CD4-positive, alpha-beta T cell (primary cell): Measurements from ENCODE around the gene TMEM219. TPM values are rescaled to one million over a fixed set of nuclear protein-coding genes. Genes with fewer than 3 reads are reported as not detected.

Source experiments
- ATAC-seq: fragments of 200-7000 bp; cut with Tn5 transposase; one replicate; pipeline ENCODE4 v1.10.0; 2022; ENCODE audit warnings: mild to moderate bottlenecking; ENCODE audit not compliant: poor library complexity
- CTCF ChIA-PET: fragments of 350-600 bp; sonication (Branson Sonifier 250); formaldehyde crosslinking; loops from one replicate; lab custom pipeline; 2021; ENCODE audit warnings: antibody characterized with exemption, inconsistent platforms; lab: Charles Lee
- POLR2A ChIA-PET: fragments of 350-600 bp; sonication (Branson Sonifier 250); formaldehyde crosslinking; loops from one replicate; lab custom pipeline; 2021; ENCODE audit warnings: antibody characterized with exemption, inconsistent platforms; lab: Charles Lee
- DNase-seq, 14 experiments: peaks; one replicate each; pipeline ENCODE4 v3.0.0-alpha.2; 2013 to 2020; ENCODE audit warnings: mixed read lengths in 2 of 14
- H3K27ac ChIP-seq, 2 donors: one replicate each; pipeline versions ENCODE4 v1.5.1 to v1.7.0; 2013; ENCODE audit warnings: low read length in 2 of 2, low read depth in 1 of 2, mild to moderate bottlenecking in 1 of 2
- H3K27me3 ChIP-seq, 2 experiments: 1 replicate in 1 of 2; 2 replicates in 1 of 2; pipeline versions ENCODE4 v1.6.1 to v1.7.0; 2013; ENCODE audit warnings: low read length in 2 of 2, control low read depth in 1 of 2, mild to moderate bottlenecking in 1 of 2, moderate library complexity in 1 of 2; ENCODE audit not compliant: insufficient read depth in 2 of 2, control insufficient read depth in 1 of 2
- H3K36me3 ChIP-seq: one replicate; pipeline ENCODE4 v1.6.1; 2013; ENCODE audit warnings: low read length, control low read depth; ENCODE audit not compliant: insufficient read depth
- H3K4me1 ChIP-seq: one replicate; pipeline ENCODE4 v1.6.1; 2013; ENCODE audit warnings: low read length, control low read depth; ENCODE audit not compliant: insufficient read depth
- H3K4me3 ChIP-seq: one replicate; pipeline ENCODE4 v1.5.1; 2013; ENCODE audit warnings: mild to moderate bottlenecking, low read length, moderate library complexity
- H3K9me3 ChIP-seq, 2 experiments: 1 replicate in 1 of 2; 2 replicates in 1 of 2; pipeline versions ENCODE4 v1.6.1 to v1.7.0; 2013; ENCODE audit warnings: low read length in 2 of 2, mild to moderate bottlenecking in 2 of 2, control low read depth in 1 of 2, moderate library complexity in 1 of 2; ENCODE audit not compliant: control insufficient read depth in 1 of 2, insufficient read depth in 1 of 2
- H3K27ac Mint-ChIP-seq: one replicate; pipeline ENCODE4 v1.8.0; 2020; ENCODE audit warnings: mixed read lengths
- H3K27me3 Mint-ChIP-seq: one replicate; pipeline ENCODE4 v1.8.0; 2021; ENCODE audit warnings: mixed read lengths
- H3K36me3 Mint-ChIP-seq: one replicate; pipeline ENCODE4 v1.8.0; 2021; ENCODE audit warnings: low read depth, mixed read lengths
- H3K4me1 Mint-ChIP-seq: one replicate; pipeline ENCODE4 v1.8.0; 2021; ENCODE audit warnings: low read depth, mixed read lengths
- H3K4me3 Mint-ChIP-seq: one replicate; pipeline ENCODE4 v1.8.0; 2020; ENCODE audit warnings: mild to moderate bottlenecking, mixed read lengths
- H3K9me3 Mint-ChIP-seq: one replicate; pipeline ENCODE4 v1.8.0; 2020; ENCODE audit warnings: mixed read lengths
- CTCF ChIP-seq: fragments of 200-600 bp; IDR thresholded peaks from one replicate; pipeline ENCODE4 v1.8.0; 2022; ENCODE audit warnings: antibody characterized with exemption, mild to moderate bottlenecking
- intact Hi-C, 2 experiments: fragments of 100-400 bp; cut with DNase I in 1 of 2; cut with micrococcal nuclease in 1 of 2; formaldehyde crosslinking; loops; one replicate each; pipeline versions ENCODE4 v1.15.1 to v1.9.0; 2023 to 2025; cut with DNase I, micrococcal nuclease
- total RNA-seq, 174 experiments: library from RNA in 2 of 174; stranded (reverse) in 2 of 174; gene quantifications; one replicate each; pipeline ENCODE4 v1.2.3 and lab custom pipeline; 2021 to 2026

Gene TMEM219
- total RNA-seq, 2 experiments from 2014 or later: 56.9 to 63.3 TPM

- H3K27me3 ChIP-seq: no peaks in the 10 kb centered on the region
- H3K27ac Mint-ChIP-seq: no peak overlapping the region
- ChIA-PET POLR2A (interaction anchor here (0.7 kb wide), 1 partner anchor 13 kb away, joined by 3 read pairs; no protein-coding TSS in a partner anchor), CTCF (no interaction called here)
- H3K9me3 Mint-ChIP-seq: no peaks in the 10 kb centered on the region
- no peak overlapping the region for H3K4me3 ChIP-seq
- peaks cover 91% of the 10 kb centered on the region for H3K36me3 ChIP-seq
- H3K27ac ChIP-seq: no peak overlapping the region
- intact Hi-C loops: no loop called here
- no peak for TF ChIP-seq CTCF
- no peak for ATAC-seq
- no peaks in the 10 kb centered on the region for H3K9me3 ChIP-seq
- no peak overlapping the region for H3K4me3 Mint-ChIP-seq
- DNase-seq: no peak
- H3K36me3 Mint-ChIP-seq: peaks cover 91% of the 10 kb centered on the region
- no peaks in the 10 kb centered on the region for H3K4me1 ChIP-seq
- no peaks in the 10 kb centered on the region for H3K4me1 Mint-ChIP-seq
- no peaks in the 10 kb centered on the region for H3K27me3 Mint-ChIP-seq
Measured at GRCh38 chr16:29983420-29984136, 21.7 kb downstream of the TMEM219 start.

GRCh38 chr16:29984137-29984763, 22.4 kb downstream of the TMEM219 start:
- DNase-seq: no peak
- Histone ChIP-seq H3K27ac (no peak overlapping the region), H3K9me3 (no peaks in the 10 kb centered on the region), H3K27me3 (no peaks in the 10 kb centered on the region), H3K36me3 (peaks cover 89% of the 10 kb centered on the region), H3K4me3 (no peak overlapping the region), H3K4me1 (no peaks in the 10 kb centered on the region)
- no peaks in the 10 kb centered on the region for H3K9me3 Mint-ChIP-seq
- no peak for ATAC-seq
- POLR2A ChIA-PET: no interaction called here
- CTCF ChIA-PET: no interaction called here
- no peaks in the 10 kb centered on the region for H3K4me1 Mint-ChIP-seq
- intact Hi-C loops: no loop called here
- no peak for TF ChIP-seq CTCF
- H3K27me3 Mint-ChIP-seq: no peaks in the 10 kb centered on the region
- peaks cover 91% of the 10 kb centered on the region for H3K36me3 Mint-ChIP-seq
- no peak overlapping the region for H3K4me3 Mint-ChIP-seq
- H3K27ac Mint-ChIP-seq: no peak overlapping the region

GRCh38 chr16:29984764-29985147, 22.9 kb downstream of the TMEM219 start:
- Histone ChIP-seq H3K4me1 (no peaks in the 10 kb centered on the region), H3K27me3 (no peaks in the 10 kb centered on the region), H3K9me3 (no peaks in the 10 kb centered on the region), H3K27ac (no peak overlapping the region), H3K36me3 (peaks cover 87% of the 10 kb centered on the region), H3K4me3 (no peak overlapping the region)
- intact Hi-C loops: no loop called here
- no peak overlapping the region for H3K27ac Mint-ChIP-seq
- no peaks in the 10 kb centered on the region for H3K4me1 Mint-ChIP-seq
- CTCF ChIA-PET: no interaction called here
- H3K9me3 Mint-ChIP-seq: no peaks in the 10 kb centered on the region
- TF ChIP-seq CTCF: no peak
- ATAC-seq: no peak
- no peak for DNase-seq
- POLR2A ChIA-PET: no interaction called here
- peaks cover 91% of the 10 kb centered on the region for H3K36me3 Mint-ChIP-seq
- no peak overlapping the region for H3K4me3 Mint-ChIP-seq
- no peaks in the 10 kb centered on the region for H3K27me3 Mint-ChIP-seq
